ENCODE results near the gene ARMC3. TPM values are rescaled to one million over a fixed set of nuclear protein-coding genes. Genes with fewer than 3 reads are reported as not detected.

ARMC3 gene
- total and polyA plus RNA-seq, 9 of the 15 experiments (the other 6 are each of a cell fraction or from before 2014, with no cell fraction given), result 0.33 to 1.1 (median 0.62) TPM

GRCh38 chr10:22997096-22997495 lies 69.2 kb downstream of the ARMC3 start:
- no peaks in the 10 kb centered on the region for H3K9me1 ChIP-seq (ENCODE audit: control insufficient read depth, insufficient read depth, low read length)
- no peaks in the 10 kb centered on the region for H3K36me3 ChIP-seq (ENCODE audit: control insufficient read depth, insufficient read depth, low read length)
- H3K27ac ChIP-seq (ENCODE audit: extremely low read depth, low read depth, low read length), result no peak overlapping the region
- no peak overlapping the region for H2AFZ ChIP-seq (ENCODE audit: low read depth, low read length)
- no peak overlapping the region for H3K4me2 ChIP-seq (ENCODE audit: insufficient read depth, low read length)
- peak in 3 of 4 experiments; percentile 17 to 45 (median 23) for DNase-seq (ENCODE audit: extremely low read depth in 1 of 4, low spot score in 3 of 4)
- ChIA-PET CTCF (ENCODE audit: low intra/inter-chr PET ratio) (no interaction called here), POLR2A (no interaction called here)
- peak; percentile 71; the same call in 2 of the 3 replicates for ATAC-seq
- intact Hi-C loops (cut with micrococcal nuclease) (no loop called here), in situ Hi-C loops (cut with MboI) (no loop called here)
- no peaks in the 10 kb centered on the region; a peak in 1 of 5 replicates for H3K27me3 ChIP-seq (ENCODE audit: control insufficient read depth in 2 of 2, insufficient read depth in 2 of 2, low read length in 2 of 2)
- no peaks in the 10 kb centered on the region for H3K9me3 ChIP-seq (replicated peaks; ENCODE audit: control insufficient read depth, insufficient read depth, low read depth, low read length)
- H3K4me1 ChIP-seq (replicated peaks in 1 of 2; ENCODE audit: control insufficient read depth in 2 of 2, insufficient read depth in 2 of 2, low read length in 2 of 2), result no peaks in the 10 kb centered on the region
- no TSS peak for BruUV-seq (replicated peaks)
- no peaks in the 10 kb centered on the region for H3K79me2 ChIP-seq (ENCODE audit: control insufficient read depth, insufficient read depth, low read length)
- no peaks in the 10 kb centered on the region for H4K20me1 ChIP-seq (replicated peaks; ENCODE audit: control insufficient read depth, insufficient read depth, low read length)
- WGBS (ENCODE audit: insufficient coverage, low coverage, missing lambda C conversion rate), result 33% methylated on average over 2 of the region's 2 CpGs
- no peak overlapping the region for H3K9ac ChIP-seq (ENCODE audit: insufficient read depth in 1 of 2, low read depth in 2 of 2, low read length in 2 of 2)
- no peak for FAIRE-seq
- H3K4me3 ChIP-seq, result no peak overlapping the region
- TF ChIP-seq HBP1 (CRISPR knock-in tag; IDR thresholded peaks at IDR 0.05), result no peak
- TF ChIP-seq ZNF398 (CRISPR knock-in tag; IDR thresholded peaks at IDR 0.05), result no peak
- no peak for TF ChIP-seq AFF4 (CRISPR knock-in tag; IDR thresholded peaks at IDR 0.05)
- no peak for TF ChIP-seq ARID1B (IDR thresholded peaks at IDR 0.05)
- no peak for TF ChIP-seq THAP7 (CRISPR knock-in tag; IDR thresholded peaks at IDR 0.05)
- TF ChIP-seq ZNF655 (CRISPR knock-in tag; IDR thresholded peaks at IDR 0.05), result no peak
- no peak for TF ChIP-seq ZNF644 (tag; IDR thresholded peaks at IDR 0.05; ENCODE audit: low read depth)
- no peak for TF ChIP-seq MEF2A (IDR thresholded peaks at IDR 0.05; ENCODE audit: control insufficient read depth, low read depth, low read length)
- peak; percentile 96 for TF ChIP-seq POLR2H (tag; IDR thresholded peaks at IDR 0.05; ENCODE audit: low read depth)
- no peak for TF ChIP-seq ZSCAN32 (CRISPR knock-in tag; IDR thresholded peaks at IDR 0.05)
- TF ChIP-seq VEZF1 (CRISPR knock-in tag; IDR thresholded peaks at IDR 0.05), result no peak
- no peak for TF ChIP-seq EP300 (IDR thresholded peaks at IDR 0.05; ENCODE audit: low read length)

Data from K562 (cell line).